ENCODE measurements around the gene FBXO24. TPM values are rescaled to one million over a fixed set of nuclear protein-coding genes. Genes with fewer than 3 reads are reported as not detected.

FBXO24 gene
- total and polyA plus RNA-seq, 2 of the 8 experiments (the other 6 are each of a cell fraction or from before 2014, with no cell fraction given) = 0.35 to 0.57 TPM

DNA sequence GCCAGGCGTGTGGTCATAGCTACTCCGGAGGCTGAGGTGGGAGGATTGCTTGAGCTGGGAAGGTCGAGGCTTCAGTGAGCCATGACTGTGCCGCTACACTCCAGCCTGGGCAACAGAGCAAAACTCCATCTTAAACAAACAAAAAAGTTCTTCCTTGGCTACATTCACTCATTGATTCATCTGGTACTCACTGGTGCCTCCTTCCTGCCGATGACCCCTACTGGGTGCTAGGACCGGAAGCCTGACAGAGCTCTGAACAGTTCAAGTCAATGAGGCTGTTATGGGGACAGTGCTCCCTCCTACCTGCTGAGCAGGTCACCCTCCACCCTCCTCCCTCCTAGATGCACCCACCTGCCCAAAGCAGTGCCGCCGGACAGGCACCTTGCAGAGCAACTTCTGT, 21.0 kb downstream of the FBXO24 start (continued):
- no peak for TF ChIP-seq CBX8 (IDR thresholded peaks at IDR 0.05; ENCODE audit: borderline replicate concordance, low read depth, low read length)
- no peak for TF ChIP-seq FOSL1 (IDR thresholded peaks at IDR 0.05; ENCODE audit: insufficient read depth, low read depth, low read length)
- TF ChIP-seq GABPA (IDR thresholded peaks at IDR 0.05; ENCODE audit: borderline replicate concordance, insufficient read depth, low read length) = no peak

All from H1 (cell line).